GM21529 (cell line): Measurements from ENCODE around the gene GLT8D2.

ENCODE experiments used
- ATAC-seq: cut with Tn5 transposase; IDR thresholded peaks from one replicate; pipeline ENCODE4 v1.9.1; 2021; ENCODE audit not compliant: unreplicated experiment

GLT8D2 gene

DNA sequence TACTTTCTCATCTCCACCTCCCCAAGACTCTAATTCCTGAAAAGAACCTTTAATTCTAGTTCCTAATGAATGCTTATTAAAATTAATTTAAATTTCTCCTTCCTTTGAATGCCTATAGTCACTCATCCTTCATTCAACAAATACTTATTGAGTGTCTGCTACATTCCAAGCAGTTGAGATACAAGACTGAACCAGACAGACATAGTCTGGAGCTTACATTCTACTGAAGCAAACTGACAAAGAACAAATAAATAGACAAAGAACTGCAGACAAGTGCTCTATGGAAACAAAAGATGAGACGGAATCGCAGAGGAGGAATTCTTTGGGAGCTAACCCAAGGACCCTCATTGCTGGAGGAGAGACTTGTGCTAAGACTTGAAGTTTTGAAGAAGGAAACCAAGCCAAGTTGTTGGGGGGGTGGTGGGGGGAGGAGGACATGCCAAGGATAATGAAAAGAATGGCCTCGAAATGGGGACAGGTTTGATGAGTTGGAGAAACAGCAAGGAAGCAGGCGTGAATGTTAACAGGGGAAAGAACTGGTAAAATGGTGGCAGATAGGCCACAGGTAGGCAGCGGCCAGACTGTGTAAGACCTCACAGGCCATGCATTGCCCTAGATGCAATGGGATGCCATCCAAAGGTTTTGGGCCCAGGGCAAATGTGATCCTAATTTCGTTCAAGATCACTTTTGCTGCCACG, 94.0 kb downstream of the GLT8D2 start:
- no peak for ATAC-seq

DNA sequence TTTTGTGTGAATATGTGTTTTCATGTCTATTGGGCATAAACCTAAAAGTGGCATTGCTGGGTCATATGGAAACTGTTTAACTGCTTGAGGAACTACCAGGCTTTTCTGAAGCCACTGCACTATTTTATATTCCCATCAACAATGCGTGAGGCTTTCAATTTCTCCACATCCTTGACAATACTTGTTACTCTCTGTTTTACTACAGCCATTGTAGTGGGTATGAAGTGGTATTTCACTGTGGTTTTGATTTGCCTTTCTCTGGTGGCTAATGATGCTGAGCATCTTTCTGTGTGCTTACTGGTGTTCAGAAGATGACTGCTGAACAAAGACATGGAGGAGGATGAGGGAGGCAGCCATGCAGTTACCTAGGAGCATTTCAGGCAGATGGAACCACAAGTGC, 97.5 kb downstream of the GLT8D2 start:
- ATAC-seq: no peak

DNA sequence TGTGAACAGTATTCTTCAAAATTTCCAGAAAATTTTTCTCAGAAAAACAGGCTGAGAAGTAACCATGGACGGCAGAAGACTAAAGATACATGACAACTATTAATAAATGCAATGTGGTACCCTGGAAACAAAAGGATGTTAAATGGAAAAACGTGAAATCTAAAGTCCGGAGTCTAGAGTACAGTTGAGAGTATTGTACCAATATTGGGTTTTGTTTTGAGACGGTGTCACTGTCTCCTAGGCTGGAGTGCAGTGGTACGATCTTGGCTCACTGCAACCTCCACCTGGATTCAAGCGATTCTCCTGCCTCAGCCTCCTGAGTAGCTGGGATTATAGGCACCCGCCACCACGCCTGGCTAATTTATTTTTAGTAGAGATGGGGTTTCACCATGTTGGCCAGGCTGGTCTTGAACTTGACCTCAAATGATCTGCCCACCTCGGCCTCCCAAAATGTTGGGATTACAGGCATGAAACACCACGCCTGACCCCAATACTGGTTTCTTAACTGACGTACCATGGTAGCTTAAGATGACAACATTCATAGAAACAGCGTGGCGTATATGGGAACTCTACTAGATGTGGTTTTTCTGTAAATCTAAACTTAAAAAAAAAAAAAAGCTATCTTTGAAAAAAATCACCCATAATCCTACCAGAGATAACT, 101.1 kb downstream of the GLT8D2 start:
- no peak for ATAC-seq

DNA sequence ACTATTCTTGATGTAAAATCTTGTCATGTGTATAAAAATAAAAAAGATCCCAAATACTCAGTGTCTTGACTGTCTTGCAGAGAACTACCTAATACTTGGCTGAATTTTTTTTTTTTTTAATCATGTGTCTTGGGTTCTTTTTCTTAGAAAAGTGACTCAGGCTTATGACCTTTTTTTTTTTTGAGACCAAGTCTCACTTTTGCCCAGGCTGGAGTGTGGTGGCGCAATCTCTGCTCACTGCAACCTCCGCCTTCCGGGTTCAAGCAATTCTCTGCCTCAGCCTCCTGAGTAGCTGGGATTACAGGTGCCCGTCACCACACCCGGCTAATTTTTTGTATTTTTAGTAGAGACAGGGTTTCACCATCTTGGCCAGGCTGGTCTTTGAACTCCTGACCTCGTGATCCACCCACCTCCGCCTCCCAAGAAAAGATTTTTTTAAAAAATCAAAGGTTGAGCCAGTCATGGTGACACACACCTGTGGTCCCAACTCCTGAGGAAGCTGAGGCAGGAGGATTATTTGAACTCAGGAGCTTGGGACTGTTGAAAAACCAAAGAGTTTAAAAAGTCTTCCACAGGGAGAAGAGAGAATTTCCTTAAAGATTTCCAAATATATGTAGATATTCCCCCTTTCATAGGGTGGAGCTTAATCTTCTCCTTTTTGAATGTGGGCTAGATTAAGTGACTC, 102.0 kb downstream of the GLT8D2 start:
- no peak for ATAC-seq

DNA sequence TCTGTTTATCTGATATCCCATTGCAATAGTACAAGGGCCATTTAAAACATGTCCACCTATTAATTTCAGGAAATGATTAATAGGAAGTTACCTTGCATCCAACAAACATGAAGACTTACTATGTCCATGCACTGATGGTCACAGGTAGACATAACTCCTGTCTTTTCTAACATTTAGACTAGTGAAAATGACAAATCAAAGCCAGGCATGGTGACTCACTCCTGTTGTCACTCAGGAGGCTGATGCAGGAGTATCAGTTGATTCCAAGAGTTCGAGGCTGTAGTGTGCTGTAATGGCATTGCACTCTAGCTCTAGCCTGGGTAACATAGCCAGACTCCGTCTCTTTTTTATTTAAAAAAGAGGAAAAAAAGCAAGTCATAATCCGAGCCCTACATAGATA, 105.0 kb downstream of the GLT8D2 start:
- no peak for ATAC-seq
